Glutamatergic neuron (in vitro differentiated cells): ENCODE data around the gene CMTM2. TPM values are rescaled to one million over a fixed set of nuclear protein-coding genes. Genes with fewer than 3 reads are reported as not detected.

Experiments used
- DNase-seq: peaks from one replicate; pipeline ENCODE4 v3.0.0; 2022
- H3K27ac Mint-ChIP-seq: one replicate; pipeline ENCODE4 v1.8.0; 2020; ENCODE audit warnings: mild to moderate bottlenecking, mixed read lengths, inconsistent platforms; ENCODE audit not compliant: unreplicated experiment
- H3K27me3 Mint-ChIP-seq: one replicate; pipeline ENCODE4 v1.8.0; 2020; ENCODE audit warnings: mild to moderate bottlenecking, moderate library complexity, mixed read lengths, inconsistent platforms; ENCODE audit not compliant: unreplicated experiment
- H3K36me3 Mint-ChIP-seq: one replicate; pipeline ENCODE4 v1.8.0; 2020; ENCODE audit warnings: mild to moderate bottlenecking, mixed read lengths, inconsistent platforms; ENCODE audit not compliant: unreplicated experiment
- H3K4me1 Mint-ChIP-seq: one replicate; pipeline ENCODE4 v1.8.0; 2020; ENCODE audit warnings: mild to moderate bottlenecking, low read depth, mixed read lengths, inconsistent platforms; ENCODE audit not compliant: unreplicated experiment
- H3K4me3 Mint-ChIP-seq: one replicate; pipeline ENCODE4 v1.8.0; 2020; ENCODE audit warnings: mild to moderate bottlenecking, mixed read lengths, inconsistent platforms; ENCODE audit not compliant: unreplicated experiment
- H3K9me3 Mint-ChIP-seq: one replicate; pipeline ENCODE4 v1.8.0; 2020; ENCODE audit warnings: mild to moderate bottlenecking, moderate library complexity, mixed read lengths, inconsistent platforms; ENCODE audit not compliant: unreplicated experiment
- CTCF ChIP-seq: fragments of 200-600 bp; sonication (generic); IDR thresholded peaks from one replicate; pipeline ENCODE4 v1.5.0; 2021; ENCODE audit not compliant: partially characterized antibody, unreplicated experiment
- total RNA-seq: library from RNA; stranded (reverse); fragmentation: NEBNext Ultra II Directional; extraction: Animal tissue kit (Norgen Biotek cat#: 25700); gene quantifications from one replicate; pipeline ENCODE4 v1.2.1, GENCODE V29; 2021; ENCODE audit not compliant: unreplicated experiment

CMTM2 gene
- total RNA-seq, 1 donor from 2014 or later = not detected

- H3K4me1 Mint-ChIP-seq = peaks cover 14% of the 10 kb centered on the region
- H3K27ac Mint-ChIP-seq = peak overlapping the region; percentile 19
- no peak for DNase-seq
- no peaks in the 10 kb centered on the region for H3K36me3 Mint-ChIP-seq
- H3K27me3 Mint-ChIP-seq = peaks cover 4% of the 10 kb centered on the region
- no peak for TF ChIP-seq CTCF
- H3K4me3 Mint-ChIP-seq = peak overlapping the region; percentile 40
- peaks cover 9% of the 10 kb centered on the region for H3K9me3 Mint-ChIP-seq
Observed at GRCh38 chr16:66548868-66549267, 30.4 kb upstream of the CMTM2 start.

GRCh38 chr16:66549284-66550131 is 29.8 kb upstream of the CMTM2 start, which contains the start of gene TK2:
Gene TK2 (minus strand): TSS chr16:66550122. CDS start chr16:66550061, 61 bp downstream.
- Mint-ChIP-seq H3K4me1 (peaks cover 14% of the 10 kb centered on the region), H3K9me3 (peaks cover 9% of the 10 kb centered on the region), H3K36me3 (no peaks in the 10 kb centered on the region), H3K4me3 (peak within 1 kb of the TSS; percentile 68), H3K27me3 (peaks cover 4% of the 10 kb centered on the region), H3K27ac (peak within 1 kb of the TSS; percentile 45)
- no peak for TF ChIP-seq CTCF
- DNase-seq = peak; percentile 73

GRCh38 chr16:66551348-66551759 is 27.9 kb upstream of the CMTM2 start:
- Mint-ChIP-seq H3K4me1 (peaks cover 14% of the 10 kb centered on the region), H3K4me3 (peak overlapping the region; percentile 89), H3K36me3 (no peaks in the 10 kb centered on the region), H3K27ac (no peak overlapping the region), H3K9me3 (peaks cover 7% of the 10 kb centered on the region), H3K27me3 (peaks cover 4% of the 10 kb centered on the region)
- peak; percentile 64 for TF ChIP-seq CTCF
- DNase-seq = peak; percentile 68

GRCh38 chr16:66551788-66552285 is 27.4 kb upstream of the CMTM2 start:
- TF ChIP-seq CTCF = no peak
- H3K4me1 Mint-ChIP-seq = peaks cover 14% of the 10 kb centered on the region
- H3K27me3 Mint-ChIP-seq = peaks cover 4% of the 10 kb centered on the region
- peak overlapping the region; percentile 89 for H3K4me3 Mint-ChIP-seq
- peaks cover 7% of the 10 kb centered on the region for H3K9me3 Mint-ChIP-seq
- DNase-seq = no peak
- no peaks in the 10 kb centered on the region for H3K36me3 Mint-ChIP-seq
- H3K27ac Mint-ChIP-seq = peak overlapping the region; percentile 31
